Adipocyte (in vitro differentiated cells): Measurements from ENCODE around the gene RCOR1.

ENCODE experiments used
- DNase-seq: peaks from one replicate; pipeline ENCODE4 v3.0.0-alpha.2; 2015; ENCODE audit warnings: low read depth
- H3K27me3 ChIP-seq: replicated peaks from 2 replicates; pipeline ENCODE4 v1.7.0; 2013; ENCODE audit warnings: mild to moderate bottlenecking, low read length, moderate library complexity; ENCODE audit not compliant: control insufficient read depth, insufficient read depth
- H3K36me3 ChIP-seq: 2 replicates; pipeline ENCODE4 v1.7.0; 2013; ENCODE audit warnings: low read length, mild to moderate bottlenecking, moderate library complexity; ENCODE audit not compliant: control insufficient read depth, insufficient read depth, severe bottlenecking
- H3K4me1 ChIP-seq: 2 replicates; pipeline ENCODE4 v1.7.0; 2013; ENCODE audit warnings: mild to moderate bottlenecking, low read length, moderate library complexity; ENCODE audit not compliant: control insufficient read depth, insufficient read depth
- H3K4me3 ChIP-seq: 2 replicates; pipeline ENCODE4 v1.7.0; 2013; ENCODE audit warnings: mild to moderate bottlenecking, low read length, moderate library complexity
- H3K9ac ChIP-seq: 2 replicates; pipeline ENCODE4 v1.7.0; 2013; ENCODE audit warnings: mild to moderate bottlenecking, low read length, moderate library complexity
- H3K9me3 ChIP-seq: 2 replicates; pipeline ENCODE4 v1.7.0; 2013; ENCODE audit warnings: mild to moderate bottlenecking, low read length, moderate library complexity; ENCODE audit not compliant: control insufficient read depth

The RCOR1 gene

DNA sequence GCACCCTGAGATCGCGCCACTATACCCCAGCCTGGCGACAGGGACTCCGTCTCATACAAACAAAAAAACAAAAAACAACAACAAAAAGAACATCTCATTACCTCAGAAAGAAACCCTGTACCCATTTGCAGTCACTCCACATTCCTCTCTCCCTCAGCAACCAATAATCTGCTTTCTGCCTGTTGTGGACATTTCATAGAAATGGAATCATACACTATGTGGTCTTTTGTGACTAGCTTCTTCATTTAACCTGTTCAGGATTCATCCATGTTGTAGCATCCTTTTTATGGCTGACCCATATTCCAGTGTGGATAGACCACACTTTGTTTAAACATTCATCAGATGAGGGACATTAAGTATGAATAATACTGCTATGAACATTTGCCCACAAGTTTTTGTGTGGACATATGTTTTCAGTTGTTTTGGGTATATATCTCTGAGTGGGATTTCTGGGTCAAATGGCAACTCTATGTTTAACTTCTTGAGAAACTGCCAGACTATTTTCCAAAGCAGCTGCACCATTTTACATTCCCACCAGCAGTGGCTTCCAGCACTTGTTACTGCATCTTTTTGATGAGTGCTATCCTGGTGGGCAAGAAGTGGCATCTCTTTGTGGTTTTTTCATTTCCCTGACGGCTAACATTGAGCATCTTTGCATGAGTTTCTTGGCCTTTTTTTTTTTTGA lies 5.9 kb upstream of the RCOR1 start:
- Histone ChIP-seq H3K27me3 (no peaks in the 10 kb centered on the region), H3K4me3 (no peak overlapping the region), H3K36me3 (no peaks in the 10 kb centered on the region), H3K4me1 (peaks cover 13% of the 10 kb centered on the region), H3K9ac (no peak overlapping the region), H3K9me3 (no peaks in the 10 kb centered on the region)
- peak; percentile 50 for DNase-seq

DNA sequence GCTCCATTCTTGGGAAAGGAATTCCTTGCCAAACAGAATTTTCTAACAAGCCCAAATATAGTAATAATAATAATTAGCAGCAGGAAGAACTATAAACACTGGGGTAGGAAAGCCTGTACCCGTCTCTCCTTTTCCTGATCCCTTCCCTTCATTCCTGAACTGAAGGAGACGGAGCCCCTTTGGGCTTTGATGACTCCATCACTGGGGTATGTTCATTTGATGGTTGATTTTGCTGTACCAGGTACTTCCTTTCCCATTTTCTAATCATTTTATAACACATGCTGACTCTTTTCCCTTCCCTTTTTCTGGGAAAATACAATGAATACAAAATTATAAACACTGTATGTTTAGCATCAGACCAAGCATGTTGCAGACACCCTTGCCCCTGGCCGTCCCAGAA lies 3.6 kb upstream of the RCOR1 start:
- no peak overlapping the region for H3K9ac ChIP-seq
- H3K4me1 ChIP-seq: peaks cover 7% of the 10 kb centered on the region
- no peak for DNase-seq
- no peak overlapping the region for H3K4me3 ChIP-seq
- H3K36me3 ChIP-seq: no peaks in the 10 kb centered on the region
- H3K9me3 ChIP-seq: no peaks in the 10 kb centered on the region
- H3K27me3 ChIP-seq: no peaks in the 10 kb centered on the region

GRCh38 chr14:102589761-102590290 lies 2.6 kb upstream of the RCOR1 start:
- no peak for DNase-seq
- H3K9ac ChIP-seq: no peak overlapping the region

DNA sequence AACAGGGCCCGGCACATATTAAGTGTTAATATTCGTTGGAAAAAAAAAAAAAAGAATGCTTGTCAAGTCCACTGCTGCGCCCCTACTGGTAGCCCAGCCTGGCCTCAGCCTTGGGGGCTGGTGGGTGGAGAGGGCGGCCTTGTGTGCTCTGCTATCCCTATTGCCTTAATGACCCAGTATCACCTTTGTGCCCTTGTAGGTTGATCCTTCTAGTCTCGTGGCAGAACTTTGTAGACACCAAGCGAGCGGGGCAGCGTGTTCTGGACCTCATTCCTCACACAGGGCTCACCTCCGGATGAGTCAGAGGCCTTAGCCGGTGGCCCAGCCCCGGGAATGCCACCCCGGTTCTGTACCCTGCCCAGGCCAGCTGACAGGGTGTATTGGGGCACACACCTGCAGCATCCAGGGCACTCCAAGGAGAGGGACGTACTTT lies 1.8 kb upstream of the RCOR1 start:
- Histone ChIP-seq H3K9ac (peak overlapping the region; percentile 90), H3K9me3 (no peaks in the 10 kb centered on the region), H3K27me3 (no peaks in the 10 kb centered on the region), H3K4me3 (peak overlapping the region; percentile 84), H3K36me3 (no peaks in the 10 kb centered on the region), H3K4me1 (peaks cover 19% of the 10 kb centered on the region)
- peak; percentile 20 for DNase-seq

More at GRCh38 chr14:102589761-102590290, 2.6 kb upstream of the RCOR1 start:
- H3K4me1 ChIP-seq: peaks cover 14% of the 10 kb centered on the region
- H3K4me3 ChIP-seq: no peak overlapping the region
- no peaks in the 10 kb centered on the region for H3K27me3 ChIP-seq
- H3K36me3 ChIP-seq: no peaks in the 10 kb centered on the region
- H3K9me3 ChIP-seq: no peaks in the 10 kb centered on the region

- no peaks in the 10 kb centered on the region for H3K36me3 ChIP-seq
- peak overlapping the region; percentile 84 for H3K4me3 ChIP-seq
- peak overlapping the region; percentile 90 for H3K9ac ChIP-seq
- H3K27me3 ChIP-seq: no peaks in the 10 kb centered on the region
- peaks cover 19% of the 10 kb centered on the region for H3K4me1 ChIP-seq
- DNase-seq: peak; percentile 59
- no peaks in the 10 kb centered on the region for H3K9me3 ChIP-seq
Measured at GRCh38 chr14:102591372-102591943, 991 bp upstream of the RCOR1 start.

DNA sequence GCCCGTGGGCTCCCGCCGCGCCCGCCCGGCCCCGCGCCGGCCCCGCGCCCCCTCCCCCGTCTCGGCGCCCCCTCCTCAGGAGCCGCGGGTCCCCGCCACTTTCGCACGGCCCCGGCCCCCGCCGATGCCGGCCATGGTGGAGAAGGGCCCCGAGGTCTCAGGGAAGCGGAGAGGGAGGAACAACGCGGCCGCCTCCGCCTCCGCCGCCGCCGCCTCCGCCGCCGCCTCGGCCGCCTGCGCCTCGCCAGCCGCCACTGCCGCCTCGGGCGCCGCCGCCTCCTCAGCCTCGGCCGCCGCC lies 263 bp downstream of the RCOR1 start:
- no peak for DNase-seq
- Histone ChIP-seq H3K9ac (peak overlapping the region; percentile 90), H3K4me3 (peak overlapping the region; percentile 88), H3K4me1 (peaks cover 19% of the 10 kb centered on the region), H3K27me3 (no peaks in the 10 kb centered on the region), H3K36me3 (no peaks in the 10 kb centered on the region), H3K9me3 (no peaks in the 10 kb centered on the region)

DNA sequence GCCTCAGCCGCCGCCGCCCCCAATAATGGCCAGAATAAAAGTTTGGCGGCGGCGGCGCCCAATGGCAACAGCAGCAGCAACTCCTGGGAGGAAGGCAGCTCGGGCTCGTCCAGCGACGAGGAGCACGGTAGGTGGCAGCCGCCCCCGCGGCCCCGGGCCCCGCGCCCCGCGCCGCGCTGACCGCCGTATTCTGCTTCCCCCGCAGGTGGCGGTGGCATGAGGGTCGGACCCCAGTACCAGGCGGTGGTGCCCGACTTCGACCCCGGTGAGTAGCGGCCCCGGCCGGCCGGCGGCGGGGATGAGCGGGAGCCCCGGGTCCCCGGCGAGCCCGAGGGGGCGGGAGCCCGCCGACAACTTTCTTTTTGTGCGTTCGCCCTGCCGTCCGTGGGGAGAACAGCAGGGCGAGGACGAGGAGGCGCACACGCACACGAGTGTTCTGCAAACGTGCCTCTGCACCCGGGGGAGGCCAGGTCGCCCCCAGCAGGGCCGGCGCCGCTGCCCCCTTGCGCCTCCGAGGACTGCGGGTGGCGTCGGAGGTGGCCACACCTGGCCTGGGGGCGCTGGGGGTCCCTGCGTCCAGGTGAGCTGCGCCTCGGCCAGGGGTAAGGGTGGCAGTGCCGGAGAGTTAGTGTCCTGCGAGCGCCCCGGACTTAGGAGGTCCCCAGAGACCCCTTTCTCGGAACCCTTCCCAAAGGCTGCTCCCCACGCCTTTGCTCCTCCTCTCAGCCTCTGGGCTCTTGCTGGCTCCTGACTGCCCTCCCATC lies 794 bp downstream of the RCOR1 start:
- peak; percentile 82 for DNase-seq

GRCh38 chr14:102593825-102594137 lies 1.3 kb downstream of the RCOR1 start:
- Histone ChIP-seq H3K9me3 (no peaks in the 10 kb centered on the region), H3K36me3 (peaks cover 1% of the 10 kb centered on the region), H3K9ac (peak overlapping the region; percentile 90), H3K4me3 (peak overlapping the region; percentile 88), H3K27me3 (no peaks in the 10 kb centered on the region), H3K4me1 (peaks cover 19% of the 10 kb centered on the region)
- DNase-seq: peak; percentile 66

More for the DNA sequence above, 794 bp downstream of the RCOR1 start:
- peaks cover 19% of the 10 kb centered on the region for H3K4me1 ChIP-seq
- peak overlapping the region; percentile 88 for H3K4me3 ChIP-seq
- no peaks in the 10 kb centered on the region for H3K36me3 ChIP-seq
- peak overlapping the region; percentile 90 for H3K9ac ChIP-seq
- H3K9me3 ChIP-seq: no peaks in the 10 kb centered on the region
- H3K27me3 ChIP-seq: no peaks in the 10 kb centered on the region

DNA sequence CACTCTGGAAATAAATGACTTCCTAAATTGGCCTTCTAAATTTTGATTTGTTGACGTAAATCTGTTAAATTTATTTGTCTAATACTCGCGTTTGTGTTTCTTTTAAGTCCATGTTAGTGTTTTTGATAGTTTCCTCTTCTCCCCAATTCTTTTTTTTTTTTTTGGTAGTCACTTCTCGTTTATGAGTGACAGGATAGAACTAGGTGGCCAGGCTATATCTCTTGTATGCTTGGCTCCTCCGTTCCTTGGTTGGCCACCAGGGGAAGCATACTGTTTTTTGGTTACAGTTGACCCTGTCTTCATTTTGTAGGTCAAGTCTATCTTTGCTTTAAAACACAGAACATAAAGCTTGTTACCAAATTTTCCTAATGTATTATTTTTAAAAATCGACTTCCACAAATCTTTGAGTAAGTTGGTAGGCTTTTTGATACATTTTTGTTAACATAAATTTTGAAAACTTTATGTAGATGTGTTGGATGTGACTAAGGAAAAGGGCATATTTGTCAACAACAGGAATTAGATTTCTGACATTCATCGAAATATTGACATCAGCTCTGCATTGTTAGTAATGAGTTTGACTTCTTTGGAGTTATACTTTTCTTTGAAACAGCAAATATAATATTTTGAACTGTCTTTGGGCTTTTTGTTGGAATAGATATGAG lies 2.2 kb downstream of the RCOR1 start:
- DNase-seq: peak; percentile 90
- peak overlapping the region; percentile 90 for H3K9ac ChIP-seq
- peaks cover 19% of the 10 kb centered on the region for H3K4me1 ChIP-seq
- peaks cover 5% of the 10 kb centered on the region for H3K36me3 ChIP-seq
- peak overlapping the region; percentile 88 for H3K4me3 ChIP-seq
- H3K9me3 ChIP-seq: no peaks in the 10 kb centered on the region
- no peaks in the 10 kb centered on the region for H3K27me3 ChIP-seq

DNA sequence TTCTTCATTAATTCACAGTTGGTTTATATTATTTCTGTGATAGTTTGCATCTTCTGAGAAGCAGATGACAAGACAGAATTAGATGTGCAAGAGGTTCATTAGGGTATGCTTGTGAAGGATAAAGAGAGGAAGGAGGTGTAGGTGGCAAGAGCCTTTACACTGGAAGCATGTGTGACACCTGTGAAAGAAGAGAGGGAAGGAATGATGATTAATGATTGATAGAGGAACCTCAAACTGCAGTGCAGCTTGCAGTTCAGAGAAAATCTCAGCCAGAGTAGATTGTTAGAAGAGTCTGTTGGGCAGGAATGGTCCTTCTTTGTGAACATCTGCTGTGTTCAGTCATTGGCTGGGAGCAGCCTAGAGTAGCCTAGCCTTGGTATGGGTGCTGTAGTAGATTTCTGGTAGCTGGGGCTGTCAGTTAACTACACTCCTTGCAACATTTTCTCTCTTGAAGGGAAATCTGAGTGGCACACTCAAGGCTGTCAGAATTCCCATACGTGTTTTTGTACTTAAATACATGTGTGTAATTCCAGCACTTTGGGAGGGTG lies 9.0 kb downstream of the RCOR1 start:
- peaks cover 14% of the 10 kb centered on the region for H3K4me1 ChIP-seq
- H3K9me3 ChIP-seq: no peaks in the 10 kb centered on the region
- no peak overlapping the region for H3K9ac ChIP-seq
- peaks cover 5% of the 10 kb centered on the region for H3K36me3 ChIP-seq
- H3K4me3 ChIP-seq: no peak overlapping the region
- H3K27me3 ChIP-seq: no peaks in the 10 kb centered on the region
- no peak for DNase-seq
